T-helper 2 cell treated with Interferon-gamma antibody and Interleukin-4, amounts not matched to agents 5 μg/mL and 100 μg/mL, for 36 hours (primary cell): ENCODE data around the gene IL3.
A peak's percentile ranks its signal among the peaks of the same experiment; 100 is the strongest.

Experiments
- DNase-seq: peaks from one replicate; pipeline ENCODE4 v3.0.0; 2021; ENCODE audit warnings: low spot score
- H3K27ac Mint-ChIP-seq: one replicate; pipeline ENCODE4 v1.8.0; 2021; ENCODE audit warnings: mild to moderate bottlenecking, mixed read lengths
- H3K27me3 Mint-ChIP-seq: one replicate; pipeline ENCODE4 v1.8.0; 2021; ENCODE audit warnings: low read depth, mixed read lengths
- H3K36me3 Mint-ChIP-seq: one replicate; pipeline ENCODE4 v1.8.0; 2021; ENCODE audit warnings: low read depth, mixed read lengths
- H3K4me1 Mint-ChIP-seq: one replicate; pipeline ENCODE4 v1.8.0; 2021; ENCODE audit warnings: low read depth, mixed read lengths
- H3K4me3 Mint-ChIP-seq: one replicate; pipeline ENCODE4 v1.8.0; 2022; ENCODE audit warnings: mild to moderate bottlenecking, moderate library complexity, mixed read lengths
- H3K9me3 Mint-ChIP-seq: one replicate; pipeline ENCODE4 v1.8.0; 2021; ENCODE audit warnings: mixed read lengths

Gene IL3

GRCh38 chr5:132020568-132021339, 39.7 kb upstream of the IL3 start:
- Mint-ChIP-seq H3K27me3 (peaks cover 36% of the 10 kb centered on the region), H3K4me1 (peaks cover 55% of the 10 kb centered on the region), H3K9me3 (no peaks in the 10 kb centered on the region), H3K36me3 (peaks cover 1% of the 10 kb centered on the region), H3K4me3 (peak overlapping the region; percentile 75), H3K27ac (peak overlapping the region; percentile 95)
- DNase-seq = no peak

GRCh38 chr5:132021654-132022053, 38.8 kb upstream of the IL3 start:
- Mint-ChIP-seq H3K4me3 (no peak overlapping the region), H3K9me3 (no peaks in the 10 kb centered on the region), H3K36me3 (peaks cover 1% of the 10 kb centered on the region), H3K27ac (no peak overlapping the region), H3K4me1 (peaks cover 47% of the 10 kb centered on the region), H3K27me3 (peaks cover 27% of the 10 kb centered on the region)
- no peak for DNase-seq

GRCh38 chr5:132022737-132023136, 37.7 kb upstream of the IL3 start:
- Mint-ChIP-seq H3K27ac (no peak overlapping the region), H3K27me3 (peaks cover 16% of the 10 kb centered on the region), H3K4me1 (peaks cover 38% of the 10 kb centered on the region), H3K9me3 (no peaks in the 10 kb centered on the region), H3K4me3 (no peak overlapping the region), H3K36me3 (no peaks in the 10 kb centered on the region)
- peak; percentile 55 for DNase-seq

- DNase-seq = no peak
- H3K36me3 Mint-ChIP-seq = no peaks in the 10 kb centered on the region
- no peaks in the 10 kb centered on the region for H3K9me3 Mint-ChIP-seq
- no peak overlapping the region for H3K4me3 Mint-ChIP-seq
- H3K27ac Mint-ChIP-seq = no peak overlapping the region
- peaks cover 11% of the 10 kb centered on the region for H3K27me3 Mint-ChIP-seq
- H3K4me1 Mint-ChIP-seq = peaks cover 35% of the 10 kb centered on the region
Measured at GRCh38 chr5:132023258-132024116, 37.0 kb upstream of the IL3 start.

- DNase-seq = no peak
- no peak overlapping the region for H3K27ac Mint-ChIP-seq
- H3K4me3 Mint-ChIP-seq = no peak overlapping the region
- H3K27me3 Mint-ChIP-seq = peaks cover 11% of the 10 kb centered on the region
- H3K36me3 Mint-ChIP-seq = no peaks in the 10 kb centered on the region
- peaks cover 31% of the 10 kb centered on the region for H3K4me1 Mint-ChIP-seq
- H3K9me3 Mint-ChIP-seq = no peaks in the 10 kb centered on the region
Measured at GRCh38 chr5:132024117-132024435, 36.4 kb upstream of the IL3 start.

- Mint-ChIP-seq H3K9me3 (no peaks in the 10 kb centered on the region), H3K36me3 (no peaks in the 10 kb centered on the region), H3K27me3 (peaks cover 16% of the 10 kb centered on the region), H3K27ac (no peak overlapping the region), H3K4me1 (peaks cover 25% of the 10 kb centered on the region), H3K4me3 (no peak overlapping the region)
- DNase-seq = no peak
Measured at GRCh38 chr5:132024789-132025402, 35.6 kb upstream of the IL3 start.

GRCh38 chr5:132025403-132025971, 35.0 kb upstream of the IL3 start:
- Mint-ChIP-seq H3K36me3 (no peaks in the 10 kb centered on the region), H3K4me3 (no peak overlapping the region), H3K27me3 (peaks cover 22% of the 10 kb centered on the region), H3K27ac (no peak overlapping the region), H3K4me1 (peaks cover 20% of the 10 kb centered on the region), H3K9me3 (no peaks in the 10 kb centered on the region)
- DNase-seq = no peak

GRCh38 chr5:132026516-132027008, 33.9 kb upstream of the IL3 start:
- H3K9me3 Mint-ChIP-seq = no peaks in the 10 kb centered on the region
- no peaks in the 10 kb centered on the region for H3K36me3 Mint-ChIP-seq
- H3K27me3 Mint-ChIP-seq = peaks cover 18% of the 10 kb centered on the region
- peak overlapping the region; percentile 10 for H3K27ac Mint-ChIP-seq
- H3K4me1 Mint-ChIP-seq = peaks cover 13% of the 10 kb centered on the region
- peak; percentile 53 for DNase-seq
- no peak overlapping the region for H3K4me3 Mint-ChIP-seq

- Mint-ChIP-seq H3K9me3 (no peaks in the 10 kb centered on the region), H3K4me1 (peaks cover 10% of the 10 kb centered on the region), H3K27me3 (peaks cover 16% of the 10 kb centered on the region), H3K36me3 (no peaks in the 10 kb centered on the region), H3K27ac (peak overlapping the region; percentile 65), H3K4me3 (peak overlapping the region; percentile 11)
- no peak for DNase-seq
Measured at GRCh38 chr5:132027027-132027426, 33.4 kb upstream of the IL3 start.

GRCh38 chr5:132029609-132030330, 30.7 kb upstream of the IL3 start:
- peaks cover 20% of the 10 kb centered on the region for H3K9me3 Mint-ChIP-seq
- H3K27ac Mint-ChIP-seq = no peak overlapping the region
- peaks cover 5% of the 10 kb centered on the region for H3K36me3 Mint-ChIP-seq
- H3K4me3 Mint-ChIP-seq = no peak overlapping the region
- H3K4me1 Mint-ChIP-seq = peaks cover 3% of the 10 kb centered on the region
- no peak for DNase-seq
- peaks cover 34% of the 10 kb centered on the region for H3K27me3 Mint-ChIP-seq

- H3K27ac Mint-ChIP-seq = no peak overlapping the region
- peaks cover 5% of the 10 kb centered on the region for H3K36me3 Mint-ChIP-seq
- peaks cover 20% of the 10 kb centered on the region for H3K9me3 Mint-ChIP-seq
- peaks cover 37% of the 10 kb centered on the region for H3K27me3 Mint-ChIP-seq
- H3K4me3 Mint-ChIP-seq = no peak overlapping the region
- DNase-seq = no peak
- H3K4me1 Mint-ChIP-seq = peaks cover 3% of the 10 kb centered on the region
Measured at GRCh38 chr5:132030610-132031009, 29.8 kb upstream of the IL3 start.

GRCh38 chr5:132032196-132032595, 28.3 kb upstream of the IL3 start:
- Mint-ChIP-seq H3K4me1 (peaks cover 3% of the 10 kb centered on the region), H3K27ac (no peak overlapping the region), H3K27me3 (peaks cover 43% of the 10 kb centered on the region), H3K36me3 (peaks cover 5% of the 10 kb centered on the region), H3K9me3 (peaks cover 20% of the 10 kb centered on the region), H3K4me3 (no peak overlapping the region)
- DNase-seq = no peak

- Mint-ChIP-seq H3K4me3 (no peak overlapping the region), H3K4me1 (no peaks in the 10 kb centered on the region), H3K9me3 (peaks cover 25% of the 10 kb centered on the region), H3K27me3 (peaks cover 50% of the 10 kb centered on the region), H3K36me3 (peaks cover 5% of the 10 kb centered on the region), H3K27ac (no peak overlapping the region)
- DNase-seq = no peak
Measured at GRCh38 chr5:132033122-132033521, 27.3 kb upstream of the IL3 start.
